HG03280 (cell line): ENCODE results near the gene POMZP3.
"Not testable (repeated sequence)": the region's sequence is repeated elsewhere in the genome, so short reads cannot be mapped to it uniquely, and the experiment has no call there.

Experiments used
- ATAC-seq: cut with Tn5 transposase; IDR thresholded peaks from one replicate; pipeline ENCODE4 v1.9.1; 2021; ENCODE audit warnings: mild to moderate bottlenecking, moderate library complexity; ENCODE audit not compliant: unreplicated experiment

Gene POMZP3

DNA sequence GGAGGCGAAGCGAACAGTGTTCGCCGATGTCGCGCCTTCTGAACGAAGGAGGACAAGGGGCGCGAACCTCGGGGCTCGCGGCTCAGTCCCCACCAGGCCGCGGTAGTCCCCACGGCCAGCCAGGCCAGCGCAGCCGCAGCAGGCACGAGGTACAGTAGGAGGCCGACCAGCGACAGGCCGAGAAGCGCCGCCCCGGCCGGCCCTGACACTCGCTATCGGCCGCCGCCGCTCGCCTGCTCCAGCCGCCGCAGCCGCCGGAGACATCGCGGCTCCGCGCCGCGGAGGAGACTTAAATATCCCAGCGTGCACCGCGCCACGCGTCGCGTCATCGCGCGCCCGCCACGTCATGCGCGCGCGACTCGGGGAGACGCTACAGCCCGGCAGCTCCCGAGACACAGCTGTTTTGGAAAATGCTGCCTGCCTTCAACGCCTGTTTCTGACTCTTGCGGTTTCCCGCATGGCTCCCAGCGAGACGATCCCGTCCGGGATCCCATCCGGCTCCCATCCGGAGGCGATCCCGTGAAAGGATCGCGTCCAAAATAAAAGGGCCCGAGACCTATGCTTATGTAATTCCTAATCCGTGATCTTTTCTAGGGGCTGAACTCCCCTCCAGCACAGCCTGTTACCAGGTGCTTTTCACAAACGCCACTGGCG lies at the start of gene POMZP3:
Gene POMZP3, minus strand, starts transcription at position 291 of the 654 bp plus-strand sequence. CDS start 1,215 bp downstream, outside the sequence.
- ATAC-seq = peak; percentile 75

DNA sequence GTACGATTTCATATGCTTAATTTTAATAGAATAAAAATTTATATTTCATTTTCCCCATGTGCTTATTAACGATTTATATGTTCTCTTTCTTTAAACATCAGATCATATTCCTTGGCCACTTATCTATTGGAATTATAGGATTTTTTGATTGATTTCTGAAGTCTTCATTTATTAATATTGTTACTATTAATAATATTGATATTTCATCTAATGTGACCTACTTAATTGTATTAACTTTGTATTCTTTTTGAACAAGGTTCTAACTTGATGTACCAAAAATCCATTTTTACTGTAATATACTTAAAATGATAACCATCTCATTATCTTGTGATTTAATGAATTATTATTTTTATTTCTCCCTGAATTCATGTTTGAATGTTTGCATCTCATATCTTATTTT lies 48.7 kb upstream of the POMZP3 start:
- not testable (repeated sequence) for ATAC-seq

DNA sequence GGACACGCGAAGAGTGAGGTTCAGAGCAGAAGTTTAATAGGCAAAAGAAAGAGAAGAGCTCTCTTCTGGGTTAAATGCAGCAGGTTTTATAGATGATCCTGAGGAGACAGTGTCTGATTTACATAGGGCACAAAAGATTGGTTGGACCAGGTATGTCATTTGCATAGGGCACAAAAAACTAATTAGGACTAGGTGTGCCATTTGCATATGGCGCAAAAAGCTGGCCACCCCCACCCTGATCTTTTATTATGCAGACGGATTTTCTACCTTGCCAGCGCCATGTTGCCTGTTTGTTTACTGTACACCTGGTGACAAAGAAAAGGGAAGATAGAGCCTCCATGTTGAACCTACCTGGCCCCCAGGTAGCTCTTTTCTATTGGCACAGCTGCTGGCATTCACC lies 46.3 kb upstream of the POMZP3 start:
- not testable (repeated sequence) for ATAC-seq

DNA sequence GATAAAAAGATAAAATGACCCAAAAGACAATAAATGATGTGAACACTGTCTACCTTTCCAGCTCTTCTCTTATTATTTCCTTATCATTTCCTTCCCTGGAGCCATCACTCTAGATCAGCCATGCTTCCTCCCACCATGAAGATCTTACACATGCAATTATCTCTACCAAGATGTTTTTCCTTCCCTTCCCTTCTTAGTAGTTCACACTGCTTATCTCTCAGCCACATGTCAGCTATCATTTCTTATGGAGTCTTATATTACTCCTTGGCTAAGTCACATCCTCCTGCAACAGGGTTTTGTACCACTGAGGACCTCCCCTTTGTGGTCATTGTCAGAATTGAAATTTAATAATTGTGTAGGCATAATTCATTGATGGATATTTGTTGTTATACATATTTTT lies 32.1 kb upstream of the POMZP3 start:
- ATAC-seq = not testable (repeated sequence)

- ATAC-seq = not testable (repeated sequence)
These were observed 29.3 kb upstream of the POMZP3 start for GRCh38 chr7:76656425-76656824.

DNA sequence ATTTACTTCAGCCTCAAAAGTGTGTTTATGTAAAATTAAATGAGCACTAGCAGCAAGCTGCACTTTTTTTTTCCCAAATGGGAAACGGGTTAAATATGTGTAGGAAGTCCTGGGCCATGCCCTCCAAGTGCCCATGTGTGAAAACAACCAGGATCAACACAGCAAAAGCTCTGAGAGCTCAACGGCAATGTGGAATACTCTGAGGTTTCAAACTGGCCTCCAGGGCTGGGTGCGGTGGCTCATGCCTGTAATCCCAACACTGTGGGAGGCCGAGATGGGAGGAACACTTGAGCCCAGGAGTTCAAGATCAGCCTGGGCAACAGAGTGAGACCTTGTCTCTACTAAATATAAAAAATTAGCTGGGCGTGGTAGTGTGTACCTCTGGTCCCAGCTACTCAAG lies 15.5 kb upstream of the POMZP3 start:
- ATAC-seq = not testable (repeated sequence)

DNA sequence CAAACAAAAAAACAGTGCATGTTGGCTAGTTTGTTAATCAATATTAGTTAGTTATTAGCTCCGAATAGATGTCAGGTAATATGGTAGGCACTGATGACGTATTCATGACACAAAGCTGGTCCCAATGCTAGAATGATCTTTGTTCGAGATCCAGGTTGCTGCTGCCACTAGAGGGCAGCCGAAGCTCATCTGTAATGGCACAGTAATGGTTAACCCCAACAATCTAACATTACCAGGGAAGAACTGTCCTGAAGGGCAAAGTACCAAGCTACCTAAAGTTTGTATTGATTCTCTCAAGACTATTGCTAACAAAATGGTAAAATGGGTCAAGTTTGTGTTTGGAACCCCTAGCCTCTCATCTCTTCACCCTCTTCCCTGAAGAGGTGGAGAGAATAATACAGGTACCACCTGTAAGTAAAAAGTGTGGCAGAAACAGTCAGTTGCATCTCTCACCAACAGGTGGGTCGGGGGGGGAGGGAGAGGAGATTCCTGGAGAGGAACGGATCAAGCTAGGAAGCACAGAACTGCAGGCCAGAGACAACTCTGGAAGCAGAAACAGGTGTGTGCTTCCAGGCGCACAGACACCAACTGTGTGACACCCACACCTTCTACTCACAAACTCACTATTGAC lies 10.1 kb upstream of the POMZP3 start:
- peak; percentile 89 for ATAC-seq

DNA sequence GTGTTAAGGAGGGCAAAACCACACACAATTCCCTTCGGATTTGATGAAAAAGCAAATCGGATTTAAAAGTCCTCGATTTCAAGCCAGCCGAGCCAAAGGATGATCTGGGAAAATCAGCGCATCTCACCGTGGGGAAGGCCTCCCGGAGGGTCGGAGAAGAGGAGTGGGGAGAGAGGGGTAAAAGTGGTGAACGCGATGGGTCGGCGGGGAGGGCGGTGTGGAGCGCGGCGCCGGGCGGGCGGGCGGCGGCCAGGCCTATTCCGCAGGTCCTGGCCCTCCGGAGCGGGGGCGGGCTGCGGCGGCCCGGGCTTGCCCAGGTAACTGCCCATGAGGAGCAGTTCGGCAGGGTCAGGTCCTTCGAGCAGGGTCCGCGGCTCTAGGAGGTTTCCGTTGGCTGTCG lies 498 bp downstream of the POMZP3 start:
- ATAC-seq = peak; percentile 46

- not testable (repeated sequence) for ATAC-seq
These were observed 7.5 kb downstream of the POMZP3 start for GRCh38 chr7:76619439-76620190.

DNA sequence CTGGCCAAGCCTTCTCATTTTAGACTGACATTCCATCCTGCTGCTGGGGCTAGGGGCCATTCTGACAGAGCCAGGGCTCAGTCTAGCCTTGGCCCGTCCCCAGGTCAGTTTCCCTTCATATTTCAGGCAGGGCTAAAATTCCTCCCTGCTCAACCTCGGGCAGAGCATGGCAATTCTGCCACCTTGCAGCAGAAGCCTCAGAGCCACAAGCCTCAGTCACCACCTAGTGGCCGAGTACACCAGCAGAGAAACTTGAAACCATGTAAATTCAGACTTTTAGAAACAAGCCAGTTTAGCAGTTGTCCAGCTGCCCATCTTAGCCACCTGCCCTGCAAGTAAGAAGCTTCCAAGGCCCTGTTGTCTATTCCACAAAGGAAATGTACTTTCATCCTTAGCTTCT lies 13.3 kb downstream of the POMZP3 start:
- ATAC-seq = peak; percentile 48

DNA sequence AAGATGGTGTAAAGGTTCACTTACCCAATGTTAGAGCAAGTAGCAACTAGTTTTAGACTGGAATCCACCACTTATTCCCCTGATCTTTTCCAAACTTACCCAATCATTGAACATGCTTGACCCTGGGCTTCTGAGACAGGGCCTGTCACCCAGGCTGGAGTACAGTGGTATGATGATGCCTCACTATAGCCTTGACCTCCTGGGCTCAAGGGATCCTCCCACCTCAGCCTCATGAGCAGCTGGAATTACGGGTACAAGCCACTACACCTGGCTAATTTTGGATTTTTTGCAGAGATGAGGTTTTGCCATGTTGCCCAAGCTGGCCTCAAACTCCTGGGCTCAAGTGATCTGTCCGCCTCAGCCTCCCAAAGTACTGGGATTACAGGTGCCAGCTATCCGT lies 14.8 kb downstream of the POMZP3 start:
- not testable (repeated sequence) for ATAC-seq

- ATAC-seq = peak; percentile 45
These were observed 17.2 kb downstream of the POMZP3 start for GRCh38 chr7:76609864-76610263.

DNA sequence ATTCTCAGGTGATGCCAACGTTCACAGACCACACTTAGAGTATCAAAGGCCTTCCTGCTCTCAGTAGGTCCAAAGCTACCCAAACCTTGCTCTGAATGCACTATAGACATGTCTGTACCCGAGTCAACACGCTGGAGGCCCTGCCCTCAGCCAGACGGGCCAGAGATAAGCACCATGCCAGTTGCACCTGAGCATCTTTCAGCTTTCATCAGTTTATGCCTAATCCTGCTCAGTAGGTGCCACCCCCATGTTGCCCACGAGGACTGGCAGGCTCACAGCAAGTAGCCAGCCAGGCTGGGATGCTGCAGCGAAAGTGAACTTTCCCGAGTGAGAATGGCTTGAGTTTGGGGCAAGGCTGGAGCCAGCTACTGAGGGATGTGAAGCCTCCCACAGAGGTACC lies 18.6 kb downstream of the POMZP3 start:
- ATAC-seq = not testable (repeated sequence)

GRCh38 chr7:76606027-76606426 lies 21.1 kb downstream of the POMZP3 start:
- peak; percentile 85 for ATAC-seq

DNA sequence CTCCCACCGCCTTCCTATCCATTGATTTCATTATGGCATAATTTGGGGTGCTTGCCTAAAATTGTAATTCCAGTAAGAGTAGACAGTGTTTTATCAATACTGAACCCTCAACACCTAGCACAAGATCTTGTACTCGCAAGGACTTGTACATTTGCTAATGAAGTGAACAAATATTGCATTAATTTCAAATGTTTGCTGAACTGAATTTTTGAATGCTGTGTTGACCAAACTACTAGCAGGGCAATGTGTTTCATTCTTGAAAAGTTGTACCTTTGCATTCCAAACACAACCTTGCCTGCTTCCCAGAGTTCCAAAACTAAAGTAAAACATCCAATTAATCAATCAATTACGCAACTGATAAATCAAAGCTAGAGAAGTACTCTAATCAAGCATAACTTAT lies 26.4 kb downstream of the POMZP3 start:
- not testable (repeated sequence) for ATAC-seq

DNA sequence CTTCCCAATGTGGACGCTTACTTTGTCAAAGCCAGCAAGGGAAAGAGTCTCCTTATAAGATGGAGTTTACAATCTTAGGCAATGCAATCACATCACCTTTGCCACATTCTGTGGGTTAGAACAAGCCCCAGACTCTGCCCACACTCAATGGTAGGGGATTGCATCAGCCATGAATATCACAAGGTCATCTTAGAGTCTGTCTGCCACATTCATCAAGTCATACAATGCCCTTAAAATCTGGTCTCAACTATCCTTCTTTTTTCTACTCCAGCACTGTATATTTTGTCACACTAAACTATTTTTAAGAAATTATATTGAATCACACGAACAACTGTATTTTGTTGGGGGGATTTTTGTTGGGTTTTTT lies 27.0 kb downstream of the POMZP3 start:
- ATAC-seq = not testable (repeated sequence)

GRCh38 chr7:76598590-76599264 lies 28.4 kb downstream of the POMZP3 start:
- not testable (repeated sequence) for ATAC-seq

DNA sequence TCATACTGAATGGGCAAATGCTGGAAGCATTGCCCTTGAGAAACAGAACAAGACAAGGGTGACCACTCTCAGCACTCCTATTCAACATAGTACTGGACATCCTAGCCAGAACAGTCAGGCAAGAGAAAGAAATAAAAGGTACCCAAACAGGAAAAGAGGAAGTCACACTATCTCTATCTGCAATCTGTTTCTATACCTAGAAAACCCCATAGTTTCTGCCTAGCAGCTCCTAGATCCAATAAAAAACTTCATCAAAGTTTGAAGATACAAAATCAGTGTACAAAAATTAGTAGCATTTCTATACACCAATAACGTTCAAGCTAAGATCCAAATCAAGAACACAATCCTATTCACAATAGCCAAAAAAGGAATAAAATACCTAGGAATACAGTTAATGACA lies 29.8 kb downstream of the POMZP3 start:
- not testable (repeated sequence) for ATAC-seq

DNA sequence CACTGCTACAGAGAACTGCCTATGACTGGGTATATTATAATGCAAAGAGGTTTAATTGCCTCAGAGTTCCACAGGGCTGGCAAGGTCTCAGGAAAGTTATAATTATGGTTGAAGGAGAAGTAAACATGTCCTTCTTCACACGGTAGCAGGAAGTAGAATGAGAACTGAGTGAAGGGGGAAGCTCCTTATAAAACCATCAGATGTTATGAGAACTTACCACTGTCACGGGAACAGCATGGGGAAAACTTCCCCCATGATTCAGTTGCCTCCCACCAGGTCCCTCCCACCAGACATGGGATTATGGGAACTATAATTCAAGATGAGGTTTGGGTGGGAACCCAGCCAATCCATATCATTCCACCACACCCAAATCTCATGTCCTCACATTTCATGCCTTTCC lies 34.4 kb downstream of the POMZP3 start:
- ATAC-seq = not testable (repeated sequence)

- peak; percentile 77 for ATAC-seq
These were observed 35.3 kb downstream of the POMZP3 start for GRCh38 chr7:76591602-76592304.

DNA sequence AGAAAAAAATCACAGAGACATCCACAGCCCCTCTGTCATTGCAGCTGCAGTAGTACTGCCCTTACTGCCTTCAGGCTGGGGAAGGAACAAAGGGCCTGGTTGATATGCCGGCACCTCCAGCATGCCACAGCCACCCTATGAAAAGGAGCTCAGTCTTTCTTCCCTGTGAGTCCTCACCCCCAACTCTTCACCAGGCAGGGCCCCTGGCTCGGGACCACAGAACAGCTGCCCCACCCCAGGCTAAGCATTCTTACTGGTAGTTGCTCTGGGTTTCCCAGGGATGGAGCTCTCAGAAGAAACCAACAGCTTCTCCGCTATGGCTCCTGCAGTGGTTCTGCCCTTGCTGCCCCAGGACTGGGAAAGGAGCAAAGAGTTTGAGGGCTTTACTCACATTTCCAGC lies 36.0 kb downstream of the POMZP3 start:
- not testable (repeated sequence) for ATAC-seq
